Nephron (organoid): Measurements from ENCODE around the gene CAST.

Experiments
- H3K27ac Mint-ChIP-seq, 3 experiments: 2 replicates each; pipeline ENCODE4 v1.8.0; 2020; ENCODE audit warnings: mixed read lengths in 3 of 3, mild to moderate bottlenecking in 2 of 3, moderate library complexity in 1 of 3
- H3K27me3 Mint-ChIP-seq: 2 replicates; pipeline ENCODE4 v1.8.0; 2021; ENCODE audit warnings: low read depth, mild to moderate bottlenecking, moderate library complexity, mixed read lengths
- H3K36me3 Mint-ChIP-seq: 2 replicates; pipeline ENCODE4 v1.8.0; 2020; ENCODE audit warnings: low read depth, mixed read lengths
- H3K4me1 Mint-ChIP-seq: 2 replicates; pipeline ENCODE4 v1.8.0; 2020; ENCODE audit warnings: mixed read lengths
- H3K4me3 Mint-ChIP-seq, 3 experiments: 2 replicates each; pipeline ENCODE4 v1.8.0; 2020; ENCODE audit warnings: mild to moderate bottlenecking in 3 of 3, mixed read lengths in 3 of 3, moderate library complexity in 2 of 3
- H3K9me3 Mint-ChIP-seq: 2 replicates; pipeline ENCODE4 v1.8.0; 2020; ENCODE audit warnings: mixed read lengths
- TF ChIP-seq, protein P1 (sequence below), 3 experiments: fragments of 200-600 bp; sonication (generic); IDR thresholded peaks; one replicate each; pipeline ENCODE4 v1.5.0; 2021; ENCODE audit warnings: antibody characterized with exemption in 3 of 3; ENCODE audit not compliant: unreplicated experiment in 3 of 3

The CAST gene

DNA sequence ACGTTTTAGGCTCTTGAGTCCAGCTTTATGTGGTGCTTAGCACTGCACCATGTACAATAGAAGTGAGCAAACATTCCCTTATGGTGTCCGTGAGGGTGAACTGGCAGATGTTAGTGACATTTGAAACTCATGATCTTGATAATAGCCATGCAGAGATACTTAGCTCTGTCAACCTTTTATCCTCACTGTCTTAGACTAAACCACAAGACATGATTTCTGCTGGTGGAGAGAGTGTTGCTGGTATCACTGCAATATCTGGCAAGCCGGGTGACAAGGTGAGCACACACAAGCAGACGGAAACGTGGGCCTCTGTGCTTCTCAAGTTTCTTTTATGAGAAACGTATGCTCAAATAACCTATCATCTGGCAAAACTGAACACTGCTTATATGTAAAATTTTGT, 68.4 kb downstream of the CAST start:
- Mint-ChIP-seq H3K4me3 (no peak overlapping the region), H3K4me1 (no peaks in the 10 kb centered on the region), H3K27ac (no peak overlapping the region), H3K27me3 (no peaks in the 10 kb centered on the region), H3K36me3 (peaks cover 28% of the 10 kb centered on the region), H3K9me3 (no peaks in the 10 kb centered on the region)
- TF ChIP-seq, protein P1, sequence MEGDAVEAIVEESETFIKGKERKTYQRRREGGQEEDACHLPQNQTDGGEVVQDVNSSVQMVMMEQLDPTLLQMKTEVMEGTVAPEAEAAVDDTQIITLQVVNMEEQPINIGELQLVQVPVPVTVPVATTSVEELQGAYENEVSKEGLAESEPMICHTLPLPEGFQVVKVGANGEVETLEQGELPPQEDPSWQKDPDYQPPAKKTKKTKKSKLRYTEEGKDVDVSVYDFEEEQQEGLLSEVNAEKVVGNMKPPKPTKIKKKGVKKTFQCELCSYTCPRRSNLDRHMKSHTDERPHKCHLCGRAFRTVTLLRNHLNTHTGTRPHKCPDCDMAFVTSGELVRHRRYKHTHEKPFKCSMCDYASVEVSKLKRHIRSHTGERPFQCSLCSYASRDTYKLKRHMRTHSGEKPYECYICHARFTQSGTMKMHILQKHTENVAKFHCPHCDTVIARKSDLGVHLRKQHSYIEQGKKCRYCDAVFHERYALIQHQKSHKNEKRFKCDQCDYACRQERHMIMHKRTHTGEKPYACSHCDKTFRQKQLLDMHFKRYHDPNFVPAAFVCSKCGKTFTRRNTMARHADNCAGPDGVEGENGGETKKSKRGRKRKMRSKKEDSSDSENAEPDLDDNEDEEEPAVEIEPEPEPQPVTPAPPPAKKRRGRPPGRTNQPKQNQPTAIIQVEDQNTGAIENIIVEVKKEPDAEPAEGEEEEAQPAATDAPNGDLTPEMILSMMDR (IDR thresholded peaks at IDR 0.05; ENCODE audit: unreplicated experiment in 3 of 3) = no peak

DNA sequence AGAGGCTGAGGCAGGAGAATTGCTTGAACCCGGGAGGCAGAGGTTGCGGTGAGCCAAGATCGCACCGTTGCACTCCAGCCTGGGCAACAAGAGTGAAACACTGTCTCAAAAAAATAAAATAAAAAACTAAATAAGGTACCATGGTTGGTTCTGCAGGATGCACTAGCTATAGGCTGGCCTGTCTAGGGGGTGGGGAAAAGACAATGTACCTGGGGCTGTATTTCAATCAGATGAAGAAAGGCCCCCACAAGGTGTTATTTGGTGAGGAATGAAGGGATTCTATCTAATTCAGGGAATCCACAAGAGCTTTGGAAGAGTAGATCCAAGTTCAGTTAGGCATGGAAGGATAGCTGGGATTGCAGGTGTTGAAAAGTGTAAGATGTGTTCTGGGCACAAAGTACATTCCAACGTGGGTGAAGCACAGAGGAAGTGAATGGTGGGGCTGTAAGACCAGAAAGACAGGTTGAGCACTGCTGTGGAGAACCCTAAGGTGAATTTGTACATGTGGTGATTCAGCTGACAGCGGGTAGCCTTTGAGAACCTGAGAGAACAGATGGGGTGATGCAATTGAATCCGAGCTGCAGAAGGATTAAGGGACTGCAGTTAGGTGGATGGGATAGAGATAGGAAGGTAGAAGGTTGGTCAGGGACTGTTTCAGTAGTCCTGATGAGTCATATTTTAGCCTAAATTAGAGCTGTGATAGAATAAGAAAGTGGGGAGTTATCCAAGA, 71.8 kb downstream of the CAST start:
- no peaks in the 10 kb centered on the region for H3K27me3 Mint-ChIP-seq
- no peak overlapping the region for H3K4me3 Mint-ChIP-seq
- H3K9me3 Mint-ChIP-seq = no peaks in the 10 kb centered on the region
- H3K27ac Mint-ChIP-seq = no peak overlapping the region
- no peaks in the 10 kb centered on the region for H3K4me1 Mint-ChIP-seq
- peaks cover 40% of the 10 kb centered on the region for H3K36me3 Mint-ChIP-seq
- TF ChIP-seq, protein P1 (IDR thresholded peaks at IDR 0.05; ENCODE audit: unreplicated experiment in 3 of 3) = no peak

DNA sequence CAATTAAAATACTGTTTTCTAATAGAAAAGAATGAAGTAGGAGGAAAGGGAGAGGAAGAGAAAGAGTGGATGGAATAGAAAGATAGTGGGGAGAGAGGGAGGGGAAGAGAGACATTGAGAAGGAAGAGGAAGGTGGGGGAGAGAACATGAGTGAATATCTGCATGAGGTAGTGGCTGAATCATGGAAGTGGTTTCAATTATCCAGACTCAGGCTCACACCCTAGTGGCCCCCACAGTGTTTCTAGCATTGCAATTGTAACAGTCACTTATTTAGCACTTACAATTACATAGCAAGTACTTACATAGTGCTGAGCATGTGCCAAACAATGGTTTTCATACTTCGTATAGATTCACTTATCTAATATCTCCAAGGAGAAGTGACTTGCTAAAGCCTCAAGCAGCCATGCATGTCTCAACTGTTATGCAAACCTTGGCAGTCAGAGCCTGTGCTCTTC, 72.7 kb downstream of the CAST start:
- no peaks in the 10 kb centered on the region for H3K27me3 Mint-ChIP-seq
- no peak overlapping the region for H3K27ac Mint-ChIP-seq
- TF ChIP-seq, protein P1 (IDR thresholded peaks at IDR 0.05; ENCODE audit: unreplicated experiment in 3 of 3) = no peak
- no peaks in the 10 kb centered on the region for H3K9me3 Mint-ChIP-seq
- H3K4me1 Mint-ChIP-seq = no peaks in the 10 kb centered on the region
- H3K36me3 Mint-ChIP-seq = peaks cover 35% of the 10 kb centered on the region
- H3K4me3 Mint-ChIP-seq = no peak overlapping the region

DNA sequence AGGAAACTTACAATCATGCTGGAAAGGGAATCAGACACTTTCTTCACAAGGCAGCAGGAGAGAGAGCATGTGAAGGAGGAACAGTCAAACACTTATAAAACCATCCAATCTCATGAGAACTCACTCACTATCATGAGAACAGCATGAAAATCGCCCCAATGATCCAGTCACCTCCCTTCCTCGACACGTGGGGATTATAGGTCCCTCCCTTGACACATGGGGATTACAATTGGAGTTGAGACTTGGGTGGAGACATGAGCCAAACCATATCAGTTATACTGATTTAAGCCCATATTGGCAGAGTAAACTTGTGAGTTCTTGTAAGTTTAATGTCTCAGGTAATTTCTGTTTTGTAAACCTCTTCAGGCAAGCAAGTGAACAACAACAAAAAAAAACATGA, 74.8 kb downstream of the CAST start:
- Mint-ChIP-seq H3K27me3 (no peaks in the 10 kb centered on the region), H3K4me3 (no peak overlapping the region), H3K27ac (no peak overlapping the region), H3K36me3 (peaks cover 47% of the 10 kb centered on the region), H3K9me3 (no peaks in the 10 kb centered on the region), H3K4me1 (no peaks in the 10 kb centered on the region)
- TF ChIP-seq, protein P1 (IDR thresholded peaks at IDR 0.05; ENCODE audit: unreplicated experiment in 3 of 3) = no peak

DNA sequence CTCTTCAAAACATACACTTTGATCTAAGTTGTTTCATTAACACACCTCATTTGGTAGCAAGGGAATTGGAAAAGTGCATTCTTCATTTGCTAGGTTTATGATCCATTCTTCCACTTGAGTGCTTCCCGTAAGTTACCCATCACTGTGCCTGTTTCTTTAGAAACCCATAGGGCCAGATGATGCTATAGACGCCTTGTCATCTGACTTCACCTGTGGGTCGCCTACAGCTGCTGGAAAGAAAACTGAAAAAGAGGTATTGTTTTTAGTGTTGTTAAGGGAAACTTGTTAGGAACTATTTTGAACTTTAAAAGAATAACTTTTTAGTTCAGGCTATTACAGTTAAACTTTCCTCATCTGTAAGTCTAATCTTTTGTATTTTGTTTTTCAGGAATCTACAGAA, 78.9 kb downstream of the CAST start:
- Mint-ChIP-seq H3K9me3 (no peaks in the 10 kb centered on the region), H3K4me3 (no peak overlapping the region), H3K27me3 (no peaks in the 10 kb centered on the region), H3K4me1 (no peaks in the 10 kb centered on the region), H3K27ac (no peak overlapping the region), H3K36me3 (peaks cover 66% of the 10 kb centered on the region)
- TF ChIP-seq, protein P1 (IDR thresholded peaks at IDR 0.05; ENCODE audit: unreplicated experiment in 3 of 3) = no peak

DNA sequence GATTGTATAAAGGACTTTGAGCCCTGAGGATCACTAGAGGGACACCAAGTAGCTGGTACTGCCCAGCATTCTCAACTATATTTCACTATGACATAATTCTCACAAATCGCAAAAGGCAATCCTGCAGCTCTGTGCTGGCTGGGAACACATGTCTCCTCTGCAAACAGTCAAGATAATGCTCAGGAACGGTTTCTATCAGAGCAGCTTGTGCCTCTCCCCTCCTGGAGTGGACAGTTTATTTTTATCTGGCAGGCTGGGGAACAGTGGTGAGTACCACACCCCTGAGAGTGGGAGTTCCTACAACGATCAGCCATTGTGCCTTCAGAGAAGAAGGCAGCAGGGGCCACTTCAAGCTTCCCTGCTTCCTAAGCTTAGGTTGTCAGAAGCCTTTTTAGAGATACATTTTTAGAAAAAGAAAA, 79.7 kb downstream of the CAST start:
- TF ChIP-seq, protein P1 (IDR thresholded peaks at IDR 0.05; ENCODE audit: unreplicated experiment in 3 of 3) = no peak
- no peaks in the 10 kb centered on the region for H3K27me3 Mint-ChIP-seq
- H3K27ac Mint-ChIP-seq = no peak overlapping the region
- no peaks in the 10 kb centered on the region for H3K4me1 Mint-ChIP-seq
- no peak overlapping the region for H3K4me3 Mint-ChIP-seq
- H3K9me3 Mint-ChIP-seq = no peaks in the 10 kb centered on the region
- peaks cover 70% of the 10 kb centered on the region for H3K36me3 Mint-ChIP-seq
